ENCODE data around the gene VAX1. TPM values are rescaled to one million over a fixed set of nuclear protein-coding genes. Genes with fewer than 3 reads are reported as not detected.

The VAX1 gene
- total and polyA plus RNA-seq, 8 donors = not detected

DNA sequence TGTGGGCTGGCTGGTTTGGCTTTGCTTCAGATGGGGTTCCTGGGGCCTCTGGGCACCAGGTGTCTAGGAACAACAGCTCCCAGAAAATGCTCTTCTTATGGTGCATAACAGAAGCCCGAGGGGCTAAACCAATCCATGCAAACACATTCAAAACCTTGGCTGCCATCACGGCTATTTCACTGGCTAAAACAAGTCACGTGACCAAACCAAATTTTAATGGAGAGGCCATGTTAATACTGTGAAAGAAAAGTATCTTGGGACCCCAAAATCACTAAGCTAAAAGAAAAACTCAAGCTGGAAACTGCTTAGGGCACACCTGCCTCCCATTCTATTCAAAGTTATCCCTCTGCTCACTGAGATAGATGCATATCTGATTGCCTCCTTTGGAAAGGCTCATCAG, 40.1 kb upstream of the VAX1 start:
- no peak for DNase-seq
- FAIRE-seq = no peak
- intact Hi-C loops (cut with DNase I) = loop anchor here in 2 of 3 donors (5.0 to 10.0 kb wide), 2 partner anchors 381 to 383 kb away; no protein-coding TSS in a partner anchor
- ATAC-seq = no peak
- Histone ChIP-seq H3K36me3 (no peaks in the 10 kb centered on the region), H3K4me1 (no peaks in the 10 kb centered on the region), H3K4me3 (no peak overlapping the region), H3K27me3 (no peaks in the 10 kb centered on the region), H3K27ac (no peak overlapping the region), H3K9me3 (no peaks in the 10 kb centered on the region)
- whole genome bisulfite sequencing, 2 donors = 54 to 68% methylated on average over 3 of the region's 3 CpGs
- TF ChIP-seq, protein P1, sequence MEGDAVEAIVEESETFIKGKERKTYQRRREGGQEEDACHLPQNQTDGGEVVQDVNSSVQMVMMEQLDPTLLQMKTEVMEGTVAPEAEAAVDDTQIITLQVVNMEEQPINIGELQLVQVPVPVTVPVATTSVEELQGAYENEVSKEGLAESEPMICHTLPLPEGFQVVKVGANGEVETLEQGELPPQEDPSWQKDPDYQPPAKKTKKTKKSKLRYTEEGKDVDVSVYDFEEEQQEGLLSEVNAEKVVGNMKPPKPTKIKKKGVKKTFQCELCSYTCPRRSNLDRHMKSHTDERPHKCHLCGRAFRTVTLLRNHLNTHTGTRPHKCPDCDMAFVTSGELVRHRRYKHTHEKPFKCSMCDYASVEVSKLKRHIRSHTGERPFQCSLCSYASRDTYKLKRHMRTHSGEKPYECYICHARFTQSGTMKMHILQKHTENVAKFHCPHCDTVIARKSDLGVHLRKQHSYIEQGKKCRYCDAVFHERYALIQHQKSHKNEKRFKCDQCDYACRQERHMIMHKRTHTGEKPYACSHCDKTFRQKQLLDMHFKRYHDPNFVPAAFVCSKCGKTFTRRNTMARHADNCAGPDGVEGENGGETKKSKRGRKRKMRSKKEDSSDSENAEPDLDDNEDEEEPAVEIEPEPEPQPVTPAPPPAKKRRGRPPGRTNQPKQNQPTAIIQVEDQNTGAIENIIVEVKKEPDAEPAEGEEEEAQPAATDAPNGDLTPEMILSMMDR (IDR thresholded peaks at IDR 0.05) = no peak

DNA sequence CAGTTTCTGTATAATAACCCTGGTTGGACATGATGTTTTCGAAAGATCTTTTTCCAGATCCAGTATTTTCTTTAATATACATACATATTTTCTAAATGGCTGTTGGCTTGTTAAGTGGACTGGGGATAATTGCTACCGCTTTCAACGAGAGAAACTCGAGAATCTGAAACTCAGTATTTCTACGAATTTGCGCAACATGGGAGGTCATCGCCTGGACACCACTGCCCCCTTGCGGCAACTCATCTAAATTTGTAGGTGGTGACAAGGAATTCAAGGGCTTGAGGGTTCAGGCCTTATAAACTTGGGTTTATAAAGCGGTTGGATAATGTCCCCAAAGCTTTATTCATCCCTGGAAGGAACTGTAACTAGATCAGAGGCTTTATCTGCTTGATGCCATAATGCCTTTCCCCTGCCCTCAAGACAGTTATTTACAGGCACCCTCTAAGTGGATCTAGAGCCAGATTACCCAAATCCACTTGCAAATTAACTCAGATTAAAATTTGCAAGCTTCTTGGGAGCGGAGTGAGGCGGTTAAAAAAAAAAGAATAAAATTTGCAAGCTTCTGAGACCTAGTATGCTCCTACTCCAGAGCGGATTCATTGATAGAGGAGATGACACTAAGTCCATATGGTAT, 37.9 kb upstream of the VAX1 start:
- intact Hi-C loops (cut with DNase I) = loop anchor here in 2 of 3 donors (5.0 to 10.0 kb wide), 2 partner anchors 379 to 381 kb away; no protein-coding TSS in a partner anchor
- WGBS, 2 donors = 18% methylated on average over 12 of the region's 12 CpGs
- peak overlapping the region; percentile 30 to 59 (median 46) for H3K4me3 ChIP-seq
- FAIRE-seq = peak; percentile 47
- peak; percentile 81 to 89 (median 84) for ATAC-seq
- H3K27me3 ChIP-seq = peaks cover 0 to 14% (median 2%) of the 10 kb centered on the region in 4 donors
- no peaks in the 10 kb centered on the region for H3K4me1 ChIP-seq
- TF ChIP-seq, protein P1 (IDR thresholded peaks at IDR 0.05) = peak; percentile 41 to 83 (median 72)
- H3K27ac ChIP-seq = no peak overlapping the region
- peak; percentile 66 to 90 (median 84) for DNase-seq
- H3K36me3 ChIP-seq = no peaks in the 10 kb centered on the region
- no peaks in the 10 kb centered on the region for H3K9me3 ChIP-seq

DNA sequence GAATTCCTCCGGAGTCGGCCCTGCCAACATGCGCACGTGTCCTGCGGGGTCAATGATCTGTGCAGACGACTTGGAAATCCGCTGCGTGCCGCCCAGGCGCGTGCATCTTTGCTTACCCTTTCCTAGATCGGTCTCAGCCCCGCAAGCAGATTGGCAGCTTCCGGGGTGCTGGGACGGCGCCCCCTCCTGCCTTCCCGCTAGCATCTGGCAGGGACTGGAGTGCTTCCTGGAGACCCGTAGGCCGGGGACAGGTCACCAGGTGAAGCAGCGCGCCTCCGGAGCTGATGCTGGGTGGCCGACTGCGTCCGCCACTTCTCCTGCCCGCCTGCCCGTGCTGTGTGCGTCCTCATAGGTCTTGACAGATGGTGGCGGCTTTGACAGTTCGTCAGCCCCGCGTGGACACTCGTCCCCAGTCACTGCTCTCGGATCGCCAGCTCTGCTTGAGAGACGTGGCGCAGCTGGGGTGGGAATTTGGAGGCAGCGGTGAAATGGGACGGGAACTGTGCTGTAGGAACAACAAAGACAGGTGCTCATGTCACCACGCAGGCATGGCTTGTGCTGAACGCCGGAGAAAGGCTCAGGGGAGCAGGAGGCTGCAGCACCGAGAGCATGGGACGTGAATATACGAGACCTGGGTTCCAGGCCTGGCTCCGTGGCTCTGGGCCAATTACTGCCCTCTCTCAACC, 37.3 kb upstream of the VAX1 start:
- no peak for FAIRE-seq
- H3K4me1 ChIP-seq = no peaks in the 10 kb centered on the region
- peak overlapping the region; percentile 30 to 59 (median 46) for H3K4me3 ChIP-seq
- TF ChIP-seq, protein P1 (IDR thresholded peaks at IDR 0.05) = no peak
- H3K27me3 ChIP-seq = peaks cover 0 to 21% (median 3%) of the 10 kb centered on the region in 4 donors
- no peak overlapping the region for H3K27ac ChIP-seq
- 1% methylated on average over 44 to 46 of the region's 46 CpGs for WGBS, 2 donors
- no peaks in the 10 kb centered on the region for H3K36me3 ChIP-seq
- peak; percentile 58 to 77 (median 68) for ATAC-seq
- H3K9me3 ChIP-seq = no peaks in the 10 kb centered on the region
- DNase-seq = peak; percentile 18 to 79 (median 52)
- intact Hi-C loops (cut with DNase I) = loop anchor here in 2 of 3 donors (5.0 to 10.0 kb wide), 2 partner anchors 378 to 381 kb away; no protein-coding TSS in a partner anchor

DNA sequence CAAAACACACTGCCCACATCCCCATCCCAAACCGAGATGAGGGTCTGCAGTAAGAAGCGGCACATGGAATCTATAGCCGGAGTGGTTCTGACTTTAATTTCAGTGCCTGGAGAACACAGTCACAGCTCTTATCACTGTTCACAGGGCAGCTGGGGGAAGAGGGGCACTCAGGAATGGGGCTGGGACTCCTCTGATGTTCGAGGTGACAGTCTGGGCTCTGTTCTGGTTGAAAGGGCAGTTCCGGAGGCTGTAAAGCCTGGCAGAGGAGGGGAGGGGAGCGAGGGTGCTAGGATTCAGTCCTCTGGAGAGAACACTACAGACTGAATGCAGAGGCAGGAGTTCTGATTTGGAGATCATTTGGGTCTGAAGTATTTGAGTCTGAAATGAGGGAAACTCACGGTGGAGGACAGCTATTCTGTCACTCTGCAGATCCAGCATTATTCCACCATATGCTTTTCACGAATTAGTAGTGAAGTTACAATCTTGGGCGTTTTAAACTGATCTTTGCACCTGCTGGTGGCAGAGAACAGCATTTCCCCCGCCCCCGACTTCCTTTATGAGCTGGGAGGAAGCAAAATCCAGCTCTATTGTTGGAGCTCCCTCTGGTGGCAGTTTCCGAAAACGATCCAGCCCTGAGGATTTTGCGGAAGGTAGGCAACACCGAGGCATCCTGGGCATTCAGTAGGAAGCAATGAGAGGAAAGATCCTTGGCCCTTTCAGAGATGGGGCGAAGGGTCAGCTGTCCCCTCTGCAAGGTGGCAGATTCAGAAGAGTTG, 36.6 kb upstream of the VAX1 start:
- no peak for FAIRE-seq
- Histone ChIP-seq H3K27ac (no peak overlapping the region), H3K36me3 (no peaks in the 10 kb centered on the region), H3K9me3 (no peaks in the 10 kb centered on the region), H3K4me3 (peak overlapping the region; percentile 30 to 59 (median 46)), H3K27me3 (peaks cover 0 to 27% (median 3%) of the 10 kb centered on the region in 4 donors), H3K4me1 (no peaks in the 10 kb centered on the region)
- peak; percentile 79 to 92 (median 86) for DNase-seq
- TF ChIP-seq, protein P1 (IDR thresholded peaks at IDR 0.05) = peak; percentile 68 to 87 (median 85)
- WGBS, 2 donors = 7 to 10% methylated on average over 16 of the region's 16 CpGs
- peak; percentile 93 to 97 (median 96) for ATAC-seq
- intact Hi-C loops (cut with DNase I) = loop anchor here (5.0 to 10.0 kb wide), 3 partner anchors 372 to 380 kb away; no protein-coding TSS in a partner anchor

All from pancreas (tissue), 10 donors.